Gastroesophageal sphincter (tissue), 4 donors: ENCODE data around the gene FBXO46. TPM values are rescaled to one million over a fixed set of nuclear protein-coding genes. Genes with fewer than 3 reads are reported as not detected.

Source experiments
- ATAC-seq: fragments of 150-250 bp; one replicate; pipeline ENCODE4 v1.9.1; 2016; ENCODE audit warnings: mild to moderate bottlenecking, moderate library complexity
- H3K27ac ChIP-seq, 4 donors: fragments of 200-600 bp; sonication (generic) in 3 of 4; 1 replicate in 3 of 4; 2 replicates in 1 of 4; pipeline ENCODE4 v1.5.1; 2016 to 2019
- H3K27me3 ChIP-seq: fragments of 200-600 bp; sonication (generic); one replicate; pipeline ENCODE4 v1.5.1; 2019
- H3K36me3 ChIP-seq, 2 donors: fragments of 200-600 bp; sonication (generic); one replicate each; pipeline ENCODE4 v1.5.1; 2019; ENCODE audit warnings: control low read depth in 1 of 2
- H3K4me1 ChIP-seq, 3 donors: fragments of 200-600 bp; sonication (generic); 1 replicate in 2 of 3; 2 replicates in 1 of 3; pipeline ENCODE4 v1.5.1; 2016 to 2019; ENCODE audit warnings: control low read depth in 2 of 3
- H3K4me3 ChIP-seq, 2 donors: fragments of 200-600 bp; sonication (generic); one replicate each; pipeline ENCODE4 v1.5.1; 2019; ENCODE audit warnings: mild to moderate bottlenecking in 1 of 2, moderate library complexity in 1 of 2
- H3K9me3 ChIP-seq, 3 donors: fragments of 200-600 bp; sonication (generic); one replicate each; pipeline ENCODE4 v1.5.1; 2017 to 2019; ENCODE audit warnings: control low read depth in 2 of 3
- CTCF ChIP-seq, 4 experiments: fragments of 200-600 bp in 2 of 4; fragments of 450-650 bp in 2 of 4; sonication (generic) in 1 of 4; IDR thresholded peaks; one replicate each; pipeline ENCODE4 v1.5.1; 2017 to 2019; ENCODE audit warnings: antibody characterized with exemption in 4 of 4, mild to moderate bottlenecking in 2 of 4, moderate library complexity in 2 of 4
- EP300 ChIP-seq: sonication (generic); formaldehyde crosslinking; IDR thresholded peaks from one replicate; pipeline ENCODE4 v1.6.1; 2017; ENCODE audit warnings: antibody characterized with exemption, mild to moderate bottlenecking
- POLR2A ChIP-seq, 2 donors: fragments of 450-650 bp; IDR thresholded peaks; one replicate each; pipeline ENCODE4 v1.6.1; 2017; ENCODE audit warnings: antibody characterized with exemption in 2 of 2, mild to moderate bottlenecking in 2 of 2, moderate library complexity in 1 of 2
- POLR2AphosphoS5 ChIP-seq: sonication (generic); formaldehyde crosslinking; IDR thresholded peaks from one replicate; pipeline ENCODE4 v1.6.1; 2017; ENCODE audit warnings: antibody characterized with exemption
- WGBS, 2 donors: methylation state at CpG; one replicate each; pipeline ENCODE4 v1.1.5; 2018; ENCODE audit warnings: low coverage in 1 of 2; 5-methylcytosine and 5-hydroxymethylcytosine counted together
- total RNA-seq, 4 donors: library from RNA; depleted of rRNA; stranded (reverse); fragments of >200 nt; gene quantifications; one replicate each; pipeline ENCODE4 v1.1.0, GENCODE V29; 2016

The FBXO46 gene
- total RNA-seq, 4 donors from 2014 or later: 12.1 to 20.5 (median 14.9) TPM

DNA sequence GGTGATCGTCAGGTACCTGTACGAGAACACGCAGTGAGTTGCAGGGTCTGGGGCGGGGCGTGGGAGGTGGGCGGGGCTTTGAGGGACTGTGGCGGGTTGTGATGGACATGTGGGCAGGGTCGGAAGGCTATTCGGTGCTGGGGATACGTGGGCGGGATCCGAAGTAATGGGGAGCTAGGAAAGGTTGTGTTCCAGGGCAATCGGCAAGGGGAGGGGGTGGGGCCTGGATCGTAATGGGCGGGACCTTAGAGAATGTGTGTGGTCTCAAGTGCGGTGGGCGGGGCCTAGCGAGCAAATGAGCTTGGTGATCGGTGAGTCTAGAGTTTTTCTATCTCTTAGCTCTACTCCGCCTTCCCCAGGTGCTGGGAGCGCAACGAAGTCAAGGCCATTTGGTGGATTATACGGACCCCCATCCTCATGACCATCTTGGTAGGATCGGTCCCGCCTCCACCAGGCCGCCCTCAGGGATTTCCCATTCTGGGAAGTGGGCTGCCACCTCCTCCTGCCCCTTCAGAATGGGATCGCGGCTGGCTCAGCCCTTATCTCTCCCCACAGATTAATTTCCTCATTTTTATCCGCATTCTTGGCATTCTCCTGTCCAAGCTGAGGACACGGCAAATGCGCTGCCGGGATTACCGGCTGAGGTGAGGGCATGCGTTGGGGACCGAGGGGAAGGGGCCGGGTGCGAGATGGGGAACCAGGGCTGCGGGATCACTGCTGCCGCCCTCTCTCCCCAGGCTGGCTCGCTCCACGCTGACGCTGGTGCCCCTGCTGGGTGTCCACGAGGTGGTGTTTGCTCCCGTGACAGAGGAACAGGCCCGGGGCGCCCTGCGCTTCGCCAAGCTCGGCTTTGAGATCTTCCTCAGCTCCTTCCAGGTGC is 53.1 kb downstream of the FBXO46 start:
- Histone ChIP-seq H3K27ac (no peak overlapping the region), H3K27me3 (peaks cover 76% of the 10 kb centered on the region), H3K36me3 (no peaks in the 10 kb centered on the region), H3K4me3 (peak overlapping the region in 1 of 2 donors; percentile 32), H3K9me3 (no peaks in the 10 kb centered on the region), H3K4me1 (peaks cover 0 to 34% (median 8%) of the 10 kb centered on the region in 3 donors)
- 0 to 1% methylated on average over 2 to 22 of the region's 49 CpGs for WGBS, 2 donors
- ATAC-seq: no peak
- TF ChIP-seq EP300 (no peak), POLR2A (IDR thresholded peaks at IDR 0.05) (no peak), CTCF (IDR thresholded peaks at IDR 0.05) (no peak), POLR2AphosphoS5 (no peak)

GRCh38 chr19:45676851-45677263 is 53.8 kb downstream of the FBXO46 start:
- no peaks in the 10 kb centered on the region for H3K36me3 ChIP-seq
- TF ChIP-seq POLR2A (IDR thresholded peaks at IDR 0.05) (no peak), EP300 (no peak), POLR2AphosphoS5 (no peak), CTCF (IDR thresholded peaks at IDR 0.05) (no peak)
- H3K27ac ChIP-seq: no peak overlapping the region
- peaks cover 0 to 30% (median 8%) of the 10 kb centered on the region in 3 donors for H3K4me1 ChIP-seq
- ATAC-seq: no peak
- WGBS, 2 donors: 19% methylated on average over 8 of the region's 28 CpGs; no CpG with 5 or more reads in 1 of the 2 donors
- H3K9me3 ChIP-seq: no peaks in the 10 kb centered on the region
- peaks cover 84% of the 10 kb centered on the region for H3K27me3 ChIP-seq
- peak overlapping the region in 1 of 2 donors; percentile 32 for H3K4me3 ChIP-seq

- H3K4me3 ChIP-seq: no peak overlapping the region
- no peak overlapping the region for H3K27ac ChIP-seq
- 43% methylated on average over 3 of the region's 7 CpGs; no CpG with 5 or more reads in 1 of the 2 donors for WGBS, 2 donors
- H3K9me3 ChIP-seq: no peaks in the 10 kb centered on the region
- H3K36me3 ChIP-seq: no peaks in the 10 kb centered on the region
- peaks cover 0 to 30% (median 11%) of the 10 kb centered on the region in 3 donors for H3K4me1 ChIP-seq
- ATAC-seq: no peak
- H3K27me3 ChIP-seq: peaks cover 97% of the 10 kb centered on the region
- no peak for TF ChIP-seq EP300
- no peak for TF ChIP-seq POLR2A (IDR thresholded peaks at IDR 0.05)
- TF ChIP-seq POLR2AphosphoS5: no peak
- TF ChIP-seq CTCF (IDR thresholded peaks at IDR 0.05): no peak
These were observed 55.8 kb downstream of the FBXO46 start for GRCh38 chr19:45674946-45675345.

DNA sequence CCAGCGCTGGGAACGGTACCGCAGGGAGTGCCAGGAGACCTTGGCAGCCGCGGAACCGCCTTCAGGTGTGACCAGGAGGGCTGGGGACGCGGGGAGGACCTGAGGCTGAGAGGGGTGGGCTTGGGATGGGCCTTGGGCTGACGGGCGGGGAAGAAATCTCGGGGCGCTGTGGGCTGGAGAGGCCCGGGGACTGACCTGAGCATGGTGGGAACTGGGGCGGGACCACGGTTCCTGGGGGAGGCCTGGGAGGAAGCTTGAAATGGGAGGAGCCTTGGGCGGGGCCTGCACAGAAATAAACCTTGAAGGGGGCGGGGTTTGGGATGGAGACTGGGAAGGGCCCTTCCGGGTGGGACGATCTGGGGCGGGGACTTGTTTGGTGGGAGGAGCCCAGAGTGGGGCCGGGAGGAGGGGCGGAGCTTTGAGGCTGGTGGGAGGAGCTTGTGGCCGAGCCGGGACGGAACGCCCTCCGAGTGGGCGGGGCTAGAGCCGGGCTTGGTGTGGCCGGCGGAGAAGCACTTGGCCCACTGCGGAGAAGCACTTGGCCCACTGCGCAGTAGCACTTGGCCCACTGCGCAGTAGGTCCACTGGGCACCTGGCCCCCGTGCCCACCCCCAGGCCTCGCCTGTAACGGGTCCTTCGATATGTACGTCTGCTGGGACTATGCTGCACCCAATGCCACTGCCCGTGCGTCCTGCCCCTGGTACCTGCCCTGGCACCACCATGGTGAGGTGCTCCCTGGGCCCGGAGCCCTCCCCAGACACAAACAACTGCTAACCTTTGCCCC is 59.8 kb downstream of the FBXO46 start:
- peak; percentile 34 for ATAC-seq
- no peak overlapping the region for H3K4me3 ChIP-seq

More for the DNA sequence above, 59.8 kb downstream of the FBXO46 start:
- H3K27me3 ChIP-seq: peaks cover 97% of the 10 kb centered on the region
- whole genome bisulfite sequencing, 2 donors: 10% methylated on average over 2 to 9 of the region's 42 CpGs
- no peak overlapping the region for H3K27ac ChIP-seq
- peaks cover 0 to 32% (median 18%) of the 10 kb centered on the region in 3 donors for H3K4me1 ChIP-seq
- TF ChIP-seq EP300: no peak
- TF ChIP-seq POLR2A (IDR thresholded peaks at IDR 0.05): no peak
- no peak for TF ChIP-seq POLR2AphosphoS5
- no peak for TF ChIP-seq CTCF (IDR thresholded peaks at IDR 0.05)
- H3K36me3 ChIP-seq: no peaks in the 10 kb centered on the region
- H3K9me3 ChIP-seq: no peaks in the 10 kb centered on the region
